T-helper 17 cell (primary cell): Measurements from ENCODE around the gene PLEKHA7. TPM values are rescaled to one million over a fixed set of nuclear protein-coding genes. Genes with fewer than 3 reads are reported as not detected.

Source experiments
- ATAC-seq: fragments of 150-1000 bp; cut with Tn5 transposase; 2 replicates; pipeline ENCODE4 v1.10.0; 2021; ENCODE audit warnings: mild to moderate bottlenecking, moderate library complexity
- DNase-seq, 3 donors: peaks; one replicate each; pipeline versions ENCODE4 v3.0.0 to v3.0.0-alpha.2; 2020 to 2021
- H3K9me3 ChIP-seq: one replicate; pipeline ENCODE4 v1.7.0; 2013; ENCODE audit warnings: low read length, mild to moderate bottlenecking; ENCODE audit not compliant: control insufficient read depth, poor library complexity, severe bottlenecking
- H3K27ac Mint-ChIP-seq: one replicate; pipeline ENCODE4 v1.8.0; 2022; ENCODE audit warnings: mild to moderate bottlenecking, moderate library complexity, mixed read lengths
- H3K27me3 Mint-ChIP-seq: one replicate; pipeline ENCODE4 v1.8.0; 2022; ENCODE audit warnings: mixed read lengths
- H3K36me3 Mint-ChIP-seq: one replicate; pipeline ENCODE4 v1.8.0; 2022; ENCODE audit warnings: low read depth, mixed read lengths
- H3K4me1 Mint-ChIP-seq: one replicate; pipeline ENCODE4 v1.8.0; 2022; ENCODE audit warnings: mild to moderate bottlenecking, mixed read lengths
- H3K4me3 Mint-ChIP-seq: one replicate; pipeline ENCODE4 v1.8.0; 2022; ENCODE audit warnings: mild to moderate bottlenecking, moderate library complexity, mixed read lengths
- total RNA-seq, 4 donors: library from RNA in 2 of 4; stranded (reverse) in 2 of 4; gene quantifications; one replicate each; pipeline ENCODE4 v1.2.3 and lab custom pipeline; 2022 to 2026

Gene PLEKHA7
- total RNA-seq, 2 donors from 2014 or later: 5.3 to 10.9 TPM

GRCh38 chr11:16741473-16741872 lies 272.7 kb downstream of the PLEKHA7 start:
- ATAC-seq: no peak
- H3K27me3 Mint-ChIP-seq: no peaks in the 10 kb centered on the region
- peak overlapping the region; percentile 69 for H3K27ac Mint-ChIP-seq
- H3K9me3 ChIP-seq: no peaks in the 10 kb centered on the region
- H3K4me1 Mint-ChIP-seq: peaks cover 24% of the 10 kb centered on the region
- peak overlapping the region; percentile 73 for H3K4me3 Mint-ChIP-seq
- peaks cover 3% of the 10 kb centered on the region for H3K36me3 Mint-ChIP-seq
- DNase-seq: no peak

- no peaks in the 10 kb centered on the region for H3K36me3 Mint-ChIP-seq
- ATAC-seq: no peak
- no peaks in the 10 kb centered on the region for H3K9me3 ChIP-seq
- H3K27me3 Mint-ChIP-seq: no peaks in the 10 kb centered on the region
- no peak overlapping the region for H3K27ac Mint-ChIP-seq
- H3K4me3 Mint-ChIP-seq: no peak overlapping the region
- DNase-seq: no peak
- peaks cover 14% of the 10 kb centered on the region for H3K4me1 Mint-ChIP-seq
These were observed 275.0 kb downstream of the PLEKHA7 start for GRCh38 chr11:16738947-16739815.

- Mint-ChIP-seq H3K36me3 (no peaks in the 10 kb centered on the region), H3K27ac (no peak within 1 kb of the TSS), H3K4me3 (peak within 1 kb of the TSS; percentile 60), H3K27me3 (no peaks in the 10 kb centered on the region), H3K4me1 (peaks cover 14% of the 10 kb centered on the region)
- ATAC-seq (peak; percentile 95), DNase-seq (peak; percentile 82 to 93 (median 91))
- H3K9me3 ChIP-seq: no peaks in the 10 kb centered on the region
These were observed 275.8 kb downstream of the PLEKHA7 start, which contains the start of gene C11orf58 for GRCh38 chr11:16738193-16738946. Gene C11orf58, plus strand, starts transcription at chr11:16738647. Its CDS starts 132 bp downstream, at chr11:16738779.

GRCh38 chr11:16737818-16738192 lies 276.4 kb downstream of the PLEKHA7 start:
- no peak for DNase-seq
- Mint-ChIP-seq H3K4me3 (peak overlapping the region; percentile 60), H3K27me3 (no peaks in the 10 kb centered on the region), H3K4me1 (peaks cover 10% of the 10 kb centered on the region), H3K27ac (no peak overlapping the region), H3K36me3 (no peaks in the 10 kb centered on the region)
- ATAC-seq: peak; percentile 3
- H3K9me3 ChIP-seq: no peaks in the 10 kb centered on the region

Other genes with a start within 250 kb of the PLEKHA7 start
- gene RPS13, start 63.3 kb upstream of the PLEKHA7 start, total RNA-seq: 1,000 to 10,000 TPM; 1,528 to 1,561 TPM
- gene PIK3C2A, start 193.6 kb upstream of the PLEKHA7 start, total RNA-seq: 10 to 100 TPM; 33.0 to 42.0 TPM